Peyer's patch (tissue), 4 donors: ENCODE measurements around the gene GATAD2B.

Experiments
- POLR2A ChIP-seq, 2 donors: fragments of 450-650 bp; IDR thresholded peaks; one replicate each; pipeline ENCODE4 v1.5.1; 2017; ENCODE audit warnings: antibody characterized with exemption in 2 of 2, mild to moderate bottlenecking in 2 of 2, moderate library complexity in 2 of 2
- TF ChIP-seq, protein P1 (sequence below), 6 experiments: fragments of 450-650 bp in 4 of 6; fragments of 200-600 bp in 2 of 6; sonication (generic) in 1 of 6; IDR thresholded peaks; one replicate each; pipeline ENCODE4 v1.5.1; 2017 to 2019; ENCODE audit warnings: antibody characterized with exemption in 6 of 6, mild to moderate bottlenecking in 3 of 6, moderate library complexity in 1 of 6

- TF ChIP-seq, protein P1, sequence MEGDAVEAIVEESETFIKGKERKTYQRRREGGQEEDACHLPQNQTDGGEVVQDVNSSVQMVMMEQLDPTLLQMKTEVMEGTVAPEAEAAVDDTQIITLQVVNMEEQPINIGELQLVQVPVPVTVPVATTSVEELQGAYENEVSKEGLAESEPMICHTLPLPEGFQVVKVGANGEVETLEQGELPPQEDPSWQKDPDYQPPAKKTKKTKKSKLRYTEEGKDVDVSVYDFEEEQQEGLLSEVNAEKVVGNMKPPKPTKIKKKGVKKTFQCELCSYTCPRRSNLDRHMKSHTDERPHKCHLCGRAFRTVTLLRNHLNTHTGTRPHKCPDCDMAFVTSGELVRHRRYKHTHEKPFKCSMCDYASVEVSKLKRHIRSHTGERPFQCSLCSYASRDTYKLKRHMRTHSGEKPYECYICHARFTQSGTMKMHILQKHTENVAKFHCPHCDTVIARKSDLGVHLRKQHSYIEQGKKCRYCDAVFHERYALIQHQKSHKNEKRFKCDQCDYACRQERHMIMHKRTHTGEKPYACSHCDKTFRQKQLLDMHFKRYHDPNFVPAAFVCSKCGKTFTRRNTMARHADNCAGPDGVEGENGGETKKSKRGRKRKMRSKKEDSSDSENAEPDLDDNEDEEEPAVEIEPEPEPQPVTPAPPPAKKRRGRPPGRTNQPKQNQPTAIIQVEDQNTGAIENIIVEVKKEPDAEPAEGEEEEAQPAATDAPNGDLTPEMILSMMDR (IDR thresholded peaks at IDR 0.05): no peak
- no peak for TF ChIP-seq POLR2A (IDR thresholded peaks at IDR 0.05)
Measured at GRCh38 chr1:153849487-153850185, 73.1 kb downstream of the GATAD2B start.
